CD1c-positive myeloid dendritic cell (primary cell): Measurements from ENCODE around the gene MARCHF9.

ENCODE experiments used
- DNase-seq: peaks from one replicate; pipeline ENCODE4 v3.0.0-alpha.2; 2016; ENCODE audit errors: extremely low spot score

MARCHF9 gene

DNA sequence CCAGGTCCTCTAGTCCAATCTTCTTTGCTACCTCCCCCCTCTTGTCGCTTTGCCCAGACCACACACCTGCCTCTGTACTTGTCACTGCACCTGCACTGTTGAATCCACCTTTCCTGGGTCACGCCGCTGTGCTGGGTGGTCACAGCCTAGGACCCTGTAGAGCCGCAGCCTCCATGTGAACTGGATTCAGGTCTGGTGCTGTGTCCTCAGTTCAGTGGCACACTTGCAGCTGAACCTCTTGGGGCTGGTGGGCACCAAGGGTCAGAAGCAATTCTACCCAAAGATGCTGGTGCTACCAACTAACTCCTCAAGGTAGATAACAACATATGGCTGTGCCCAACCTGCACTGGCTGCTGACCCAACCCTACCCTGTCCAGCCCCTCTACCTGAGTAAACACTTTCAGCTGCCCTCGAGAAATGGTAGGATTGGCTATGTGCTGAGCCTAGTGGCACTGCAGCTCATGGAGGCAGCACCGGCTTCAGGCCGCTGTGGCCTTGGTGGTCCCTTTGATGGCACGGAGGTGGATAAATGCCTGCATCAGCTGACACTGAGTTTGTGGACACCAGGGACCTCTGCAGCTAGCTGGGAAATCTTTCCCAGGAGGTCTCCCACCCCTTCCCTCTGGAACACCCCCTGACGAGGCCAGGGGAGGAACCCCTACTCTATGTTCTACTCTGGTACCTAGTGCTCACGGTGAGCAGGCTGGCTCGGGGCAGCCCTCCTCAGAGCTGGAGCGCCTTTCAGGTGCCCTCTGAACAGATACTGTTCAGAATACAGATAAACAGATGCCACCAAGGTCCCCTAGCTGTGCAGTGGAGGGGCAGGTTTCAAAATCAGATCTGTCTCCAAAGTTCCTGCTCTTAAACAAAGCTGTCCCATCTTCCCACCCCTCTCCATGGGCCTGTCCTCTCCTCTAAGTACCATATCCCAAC lies 30.6 kb upstream of the MARCHF9 start:
- DNase-seq, result no peak

DNA sequence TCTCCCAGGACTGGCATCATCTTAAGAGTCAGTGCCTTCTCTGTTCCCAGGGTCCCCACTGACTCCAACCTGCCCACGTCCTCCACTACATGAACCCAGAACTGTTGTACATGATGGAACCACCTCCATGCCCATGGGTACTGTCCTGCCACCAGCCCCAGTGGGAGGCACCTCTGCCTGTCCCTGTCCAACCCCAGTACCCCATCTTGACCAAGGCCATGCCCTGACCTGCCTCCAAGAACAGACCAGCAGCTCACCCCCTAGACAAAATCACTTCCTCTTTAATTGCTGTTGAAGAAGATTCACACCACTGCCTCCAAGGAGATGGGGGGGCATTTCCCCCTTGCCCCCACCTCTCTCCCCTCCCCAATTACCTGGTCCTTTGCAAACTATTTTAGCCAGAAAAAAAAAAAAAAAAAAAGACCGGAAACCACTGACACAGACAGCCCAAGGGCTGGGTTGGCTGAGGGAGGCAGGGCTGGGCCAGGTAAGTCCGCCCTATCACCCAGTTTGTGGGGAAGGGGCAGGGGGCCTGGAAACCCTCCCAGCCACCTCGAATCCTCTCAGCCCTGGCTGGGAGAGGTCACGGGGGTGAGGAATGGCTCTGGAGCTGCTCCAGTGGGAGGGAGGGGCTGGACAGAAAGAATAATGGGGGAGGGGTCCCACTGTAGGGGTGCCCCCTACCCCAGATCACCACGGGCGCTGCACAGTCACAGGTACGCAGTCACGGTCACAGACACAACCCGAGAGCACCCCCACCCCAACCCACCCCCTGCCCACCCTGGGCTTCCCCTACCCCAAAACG lies 29.8 kb upstream of the MARCHF9 start:
- no peak for DNase-seq

DNA sequence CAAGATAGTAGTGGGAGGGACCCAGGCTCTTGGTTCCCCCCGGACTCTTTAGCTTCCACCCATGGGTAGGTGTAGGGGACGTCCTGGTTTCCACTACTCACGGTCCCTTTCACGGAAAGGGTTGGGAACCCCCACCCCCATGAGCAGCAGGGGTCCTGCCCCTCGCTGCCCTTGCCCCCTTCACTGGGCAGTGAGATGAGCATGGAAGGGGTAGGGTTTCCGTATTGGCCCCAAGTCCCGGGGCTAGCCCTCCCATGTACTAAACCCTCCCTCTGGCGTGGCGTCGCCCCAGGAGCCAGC lies 29.1 kb upstream of the MARCHF9 start:
- DNase-seq, result no peak

DNA sequence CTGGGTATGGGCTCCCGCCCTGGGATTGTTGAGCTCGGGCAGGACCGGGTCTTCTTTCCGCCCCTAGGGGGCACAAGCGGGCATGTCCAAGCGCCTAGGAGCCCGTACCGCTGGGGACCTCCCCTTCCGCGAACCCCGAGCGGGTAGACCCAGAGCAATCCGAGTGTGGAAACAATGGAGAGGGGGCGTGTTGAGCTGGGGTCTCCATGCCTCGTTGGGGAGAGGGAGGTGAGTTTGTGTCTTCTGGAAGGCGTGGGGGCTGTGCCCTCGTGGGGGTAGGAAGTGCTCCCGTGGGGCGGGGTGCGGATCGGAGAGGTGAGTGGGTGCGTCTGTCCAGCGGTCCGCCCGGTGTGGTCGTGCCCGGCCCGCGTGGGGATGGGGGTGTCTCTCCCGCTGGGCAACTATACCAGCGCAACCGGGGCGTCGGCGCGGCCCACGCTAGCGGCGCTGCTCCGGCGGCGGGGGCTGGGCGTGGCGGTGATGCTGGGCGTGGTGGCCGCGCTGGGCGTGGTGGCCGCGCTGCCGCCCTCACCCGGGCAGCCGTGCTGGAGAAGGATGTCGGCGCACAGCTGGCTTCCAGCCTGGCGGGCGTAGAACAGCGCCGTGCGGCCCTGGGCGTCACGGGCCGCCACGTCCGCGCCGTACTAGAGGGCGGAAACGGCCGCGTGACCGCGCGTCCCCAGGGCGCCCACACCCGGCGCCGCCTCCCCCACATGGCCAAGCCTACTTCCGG lies 28.6 kb upstream of the MARCHF9 start:
- no peak for DNase-seq

DNA sequence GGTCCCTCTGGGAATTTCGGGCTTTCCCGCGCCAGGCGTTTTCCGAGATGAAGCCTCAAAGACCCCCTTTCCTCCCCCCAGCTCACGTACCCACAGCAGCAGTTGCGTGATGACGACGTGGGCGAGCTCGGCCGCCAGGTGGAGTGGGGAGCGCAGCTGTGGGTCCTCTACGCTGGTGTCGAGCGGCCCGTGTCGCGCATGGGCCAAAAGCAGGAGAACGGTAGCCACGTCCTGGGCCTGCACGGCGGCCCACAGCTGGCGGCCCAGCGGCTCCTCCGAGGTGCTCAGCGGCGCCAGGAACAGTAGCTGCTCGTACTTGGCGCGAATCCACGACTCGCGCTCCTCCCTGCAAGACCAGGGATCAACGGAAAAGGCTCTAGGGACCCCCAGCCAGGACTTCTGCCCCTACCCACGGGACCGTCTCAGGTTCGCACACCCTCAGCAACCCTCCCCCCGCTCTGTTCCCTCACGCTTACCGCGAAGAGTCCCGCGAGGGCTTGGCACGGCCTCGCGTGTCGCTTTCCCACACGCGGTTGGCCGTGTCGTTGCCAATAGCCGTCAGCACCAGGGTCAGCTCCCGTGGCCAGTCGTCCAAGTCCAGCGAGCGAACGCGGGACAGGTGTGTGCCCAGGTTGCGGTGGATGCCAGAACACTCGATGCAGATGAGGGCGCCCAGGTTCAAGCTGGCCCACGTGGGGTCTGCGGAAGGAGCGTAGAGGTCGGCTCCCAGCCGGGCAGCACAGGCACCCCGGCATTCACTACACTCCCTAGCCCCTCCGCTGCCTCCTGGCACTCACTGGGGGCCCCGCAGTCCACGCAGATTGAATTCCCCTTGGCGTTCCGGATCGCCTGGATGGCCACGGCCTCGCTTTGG lies 27.8 kb upstream of the MARCHF9 start:
- no peak for DNase-seq

DNA sequence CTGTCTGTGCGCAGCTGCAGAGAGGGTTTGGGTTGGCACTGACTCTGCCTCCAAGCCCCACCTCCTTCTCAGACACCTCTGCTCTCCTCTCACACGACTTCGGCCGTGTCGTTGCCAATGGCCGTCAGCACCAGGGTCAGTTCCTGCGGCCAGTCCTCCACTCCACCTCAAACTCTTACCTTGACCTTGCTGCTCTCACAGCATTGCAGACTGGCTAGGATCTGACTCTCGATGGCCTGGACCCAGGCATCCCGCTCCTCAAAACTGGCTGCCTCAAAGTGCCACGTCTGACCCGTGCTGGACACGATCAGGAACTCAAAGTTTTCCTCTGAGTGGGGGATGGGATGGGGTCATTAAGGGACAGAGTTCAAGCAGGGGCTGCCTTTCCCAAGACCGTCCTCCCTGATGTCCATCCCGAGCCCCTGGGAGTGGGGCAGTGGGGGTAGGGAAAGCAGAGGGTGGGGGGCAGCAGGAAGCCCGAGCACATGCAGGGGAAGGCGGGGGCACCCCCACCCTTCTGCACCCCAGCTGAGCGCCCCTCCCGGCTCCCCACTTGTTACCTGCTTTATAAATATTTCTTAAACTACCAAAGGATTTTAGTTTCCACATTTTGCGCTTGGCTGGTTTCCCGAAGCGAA lies 27.0 kb upstream of the MARCHF9 start:
- DNase-seq, result no peak

DNA sequence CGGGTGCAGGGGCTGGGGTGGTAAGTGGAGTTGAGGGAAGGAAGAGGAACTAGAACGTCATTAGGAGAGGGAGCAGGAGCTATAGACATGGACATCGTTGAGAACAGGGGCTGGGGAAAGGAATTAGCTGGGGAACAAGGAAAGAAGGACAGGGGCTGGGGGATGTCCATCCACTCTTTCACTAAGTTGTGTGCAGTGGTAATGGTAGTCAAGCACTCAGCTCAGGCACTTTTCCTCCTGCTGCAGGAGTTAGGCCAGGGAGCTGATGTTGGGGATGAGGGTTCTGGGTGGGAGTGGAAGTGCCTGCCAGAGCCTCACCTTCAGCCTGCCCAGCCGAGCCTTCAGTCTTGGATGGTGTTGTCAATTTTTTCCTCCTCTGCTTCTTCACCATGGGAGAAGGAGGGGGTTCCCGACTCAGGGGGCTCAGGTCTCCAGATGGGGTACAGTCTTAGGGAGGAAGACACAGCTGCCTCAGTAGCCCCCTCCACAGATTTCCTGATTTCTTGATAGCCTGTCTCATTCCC lies 25.5 kb upstream of the MARCHF9 start:
- DNase-seq, result no peak

DNA sequence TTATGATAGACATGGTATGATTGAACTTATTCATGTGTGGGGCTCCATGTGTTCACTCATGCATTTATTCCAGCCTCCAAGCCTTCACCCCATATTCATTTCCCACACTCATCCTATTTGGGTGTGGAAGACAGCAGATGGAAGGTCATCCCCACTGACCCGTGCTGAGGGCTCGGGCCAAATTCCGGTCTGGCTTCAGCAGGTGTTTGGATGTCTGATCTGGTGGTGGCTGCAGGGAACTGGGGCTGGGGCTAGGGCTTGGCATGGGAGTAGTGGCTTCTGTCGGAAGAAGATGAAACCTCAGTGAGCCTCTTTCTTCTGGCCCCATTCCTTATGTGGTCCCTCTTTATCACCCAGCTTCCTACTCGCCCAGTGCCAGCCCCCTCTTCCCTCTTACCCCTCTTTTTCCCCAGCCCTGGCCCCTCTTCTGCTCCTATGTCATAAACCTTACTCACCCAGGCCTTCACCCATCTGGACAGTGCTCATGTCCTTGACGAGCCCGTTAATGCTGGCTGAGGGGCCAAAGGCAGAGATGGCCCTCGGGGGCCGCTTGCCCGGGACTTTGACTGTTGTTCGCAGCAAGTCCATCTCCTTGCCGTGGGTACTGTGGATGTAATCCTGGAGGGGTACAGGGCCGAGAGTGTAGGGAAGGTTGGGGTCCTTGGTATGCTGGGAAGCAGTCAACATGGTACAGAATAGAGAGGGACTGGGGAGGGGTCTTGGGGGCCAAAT lies 24.4 kb upstream of the MARCHF9 start:
- no peak for DNase-seq

DNA sequence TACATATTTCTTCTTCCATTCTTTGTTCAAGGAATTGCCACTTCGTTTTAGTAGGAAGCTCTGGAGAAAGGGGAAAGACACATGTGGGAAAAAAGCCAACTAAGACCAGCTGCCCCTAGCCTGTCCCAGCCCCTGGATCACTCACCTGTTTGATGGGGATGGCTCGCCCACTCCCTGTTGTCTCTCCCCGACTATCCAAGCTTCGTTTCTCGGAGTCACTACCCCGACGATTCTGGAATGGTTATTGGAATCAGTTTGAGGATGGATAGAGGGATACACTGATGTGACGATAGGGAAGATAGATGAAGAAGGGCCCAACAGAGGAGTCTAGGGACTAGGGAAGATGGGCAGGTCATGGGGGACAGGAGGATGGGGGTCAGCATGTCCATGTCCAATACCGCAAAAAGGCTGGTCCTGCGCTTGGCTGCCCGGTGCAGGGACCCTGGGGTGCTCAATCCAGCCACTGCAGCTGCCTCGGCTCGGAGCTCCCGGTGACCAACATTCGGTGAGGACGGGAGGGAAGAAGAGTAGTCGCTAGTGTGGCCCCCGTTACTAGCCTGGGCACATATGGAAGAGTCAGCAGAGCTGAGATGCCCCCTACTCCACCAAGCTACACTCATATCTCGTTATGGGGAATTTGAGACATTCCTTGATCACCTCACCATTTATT lies 23.4 kb upstream of the MARCHF9 start:
- no peak for DNase-seq

DNA sequence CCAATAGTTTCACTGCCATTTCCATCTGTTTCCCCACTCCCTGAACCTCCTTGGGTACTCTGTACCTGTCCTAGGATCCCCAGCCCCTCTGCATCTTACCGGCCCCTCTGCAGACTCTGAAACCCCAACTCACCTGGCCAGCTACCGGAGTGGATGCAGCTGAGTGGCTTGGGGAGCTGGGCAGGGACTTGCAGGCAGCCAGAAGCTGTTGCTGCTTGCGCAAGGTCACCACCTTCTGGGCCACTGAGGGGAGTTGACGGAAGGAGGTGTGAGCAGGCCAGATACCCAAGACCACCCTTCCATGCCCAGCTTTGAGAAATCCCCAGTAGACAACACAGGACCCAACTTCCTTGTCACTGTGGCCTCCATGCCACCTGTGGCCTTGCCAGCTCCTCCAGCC lies 22.6 kb upstream of the MARCHF9 start:
- no peak for DNase-seq

DNA sequence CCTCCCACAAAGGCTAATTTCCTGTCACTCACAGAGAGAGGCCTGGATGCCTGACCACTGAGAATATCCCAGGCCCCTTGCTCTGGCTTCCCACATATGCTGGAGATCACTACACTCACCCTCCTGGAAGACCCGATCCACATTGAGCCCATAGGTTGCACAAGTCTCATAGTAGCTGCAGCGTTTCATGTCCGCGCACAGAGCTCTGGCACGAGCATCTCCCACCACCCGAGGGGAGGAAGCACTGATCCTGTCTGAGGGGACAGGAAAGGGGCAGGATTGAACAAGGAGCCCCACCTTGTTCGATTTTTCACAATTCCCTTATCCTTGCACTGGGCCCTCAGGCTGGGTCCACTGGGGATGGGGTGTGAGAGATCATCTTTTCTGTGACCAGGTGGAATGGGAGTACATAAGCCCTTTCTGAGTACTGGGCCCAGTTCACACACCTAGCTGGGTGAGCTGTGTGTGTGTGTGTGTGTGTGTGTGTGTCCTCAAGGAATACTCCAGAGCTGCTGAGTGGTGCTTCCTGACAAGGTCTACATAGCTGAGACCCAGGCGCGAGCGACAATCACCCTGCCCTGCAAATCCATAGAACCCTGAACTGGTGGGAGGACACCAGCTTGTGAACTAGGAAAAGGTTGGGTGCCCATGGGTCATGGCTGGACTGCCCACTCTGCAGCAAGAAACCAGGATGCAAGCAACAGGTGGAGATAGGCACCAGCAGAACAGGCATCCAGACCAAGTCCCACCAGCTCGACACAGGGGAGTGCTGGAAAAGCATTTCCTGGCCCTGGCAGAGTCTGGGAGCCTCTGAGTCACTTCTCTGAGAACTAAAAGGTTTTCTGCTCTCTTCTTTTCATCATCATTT lies 21.9 kb upstream of the MARCHF9 start:
- DNase-seq, result no peak

DNA sequence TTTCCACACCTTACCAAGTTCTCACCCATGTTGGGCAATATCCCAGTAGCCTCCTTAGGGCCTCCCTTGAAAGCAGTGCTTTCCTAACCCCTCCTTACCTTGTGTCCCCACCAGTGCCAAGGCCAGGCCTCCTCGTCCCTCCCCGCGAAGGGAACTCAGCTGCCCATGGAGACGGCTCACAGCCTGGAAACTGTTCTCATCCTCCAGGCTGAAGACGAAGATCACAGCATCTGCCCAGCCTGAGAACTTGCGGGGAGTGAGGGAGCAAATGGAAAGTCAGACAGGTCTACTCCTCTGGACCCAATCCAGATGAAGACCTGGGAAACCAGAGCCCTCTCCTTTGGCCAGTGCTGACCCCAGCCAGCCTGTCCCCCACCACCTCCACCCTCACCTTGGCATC lies 21.0 kb upstream of the MARCHF9 start:
- DNase-seq, result no peak

DNA sequence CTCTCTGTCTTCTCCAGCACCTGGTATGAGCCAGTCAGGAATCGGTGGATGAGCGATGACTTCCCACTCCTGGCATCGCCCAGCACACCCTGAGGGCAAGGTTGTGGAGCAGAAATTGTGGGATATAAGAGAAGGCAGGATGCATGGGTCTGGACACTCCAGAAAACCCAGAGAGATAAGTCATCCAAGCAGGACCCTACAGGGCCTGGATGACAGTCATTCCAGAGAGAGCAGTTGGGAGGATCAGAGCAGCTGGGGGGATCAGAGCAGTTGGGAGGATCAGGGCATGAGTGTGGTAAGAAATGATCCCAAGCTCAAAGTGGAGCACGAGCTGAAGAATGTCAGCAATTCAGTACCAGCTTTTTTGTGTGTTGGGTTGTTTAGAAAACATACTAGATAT lies 20.3 kb upstream of the MARCHF9 start:
- DNase-seq, result no peak

DNA sequence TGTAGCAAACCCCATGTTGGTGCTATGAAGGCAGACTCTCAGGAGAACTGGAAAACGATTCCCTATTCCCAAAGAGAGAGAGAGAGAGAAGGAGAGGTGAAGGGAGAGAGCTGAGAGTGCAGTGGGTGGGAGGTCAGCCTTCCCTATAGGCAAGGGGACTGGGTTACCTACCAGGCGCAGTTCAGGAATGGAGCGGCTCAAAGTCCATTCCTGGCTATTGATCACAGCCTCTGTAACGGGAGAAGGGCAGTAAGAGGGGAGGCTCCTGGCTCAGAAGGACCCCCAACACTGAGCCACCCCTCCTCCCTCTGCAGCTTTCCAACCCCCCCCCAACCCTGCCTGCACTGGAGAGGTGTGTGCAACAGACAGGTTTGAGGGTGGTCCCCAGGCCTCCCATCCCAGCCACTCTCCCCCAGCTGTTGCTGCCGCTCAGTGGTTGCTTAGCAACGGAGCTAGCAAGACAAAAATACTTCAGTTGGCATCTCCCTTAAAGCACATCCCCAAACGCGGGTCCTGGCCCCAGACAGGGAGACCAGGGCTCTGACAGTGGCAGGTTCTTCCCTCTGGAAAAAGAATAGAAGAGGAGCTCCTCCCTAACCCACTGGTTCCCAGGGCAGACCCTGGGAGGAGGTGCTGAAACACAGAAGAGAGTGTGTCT lies 19.6 kb upstream of the MARCHF9 start:
- no peak for DNase-seq

DNA sequence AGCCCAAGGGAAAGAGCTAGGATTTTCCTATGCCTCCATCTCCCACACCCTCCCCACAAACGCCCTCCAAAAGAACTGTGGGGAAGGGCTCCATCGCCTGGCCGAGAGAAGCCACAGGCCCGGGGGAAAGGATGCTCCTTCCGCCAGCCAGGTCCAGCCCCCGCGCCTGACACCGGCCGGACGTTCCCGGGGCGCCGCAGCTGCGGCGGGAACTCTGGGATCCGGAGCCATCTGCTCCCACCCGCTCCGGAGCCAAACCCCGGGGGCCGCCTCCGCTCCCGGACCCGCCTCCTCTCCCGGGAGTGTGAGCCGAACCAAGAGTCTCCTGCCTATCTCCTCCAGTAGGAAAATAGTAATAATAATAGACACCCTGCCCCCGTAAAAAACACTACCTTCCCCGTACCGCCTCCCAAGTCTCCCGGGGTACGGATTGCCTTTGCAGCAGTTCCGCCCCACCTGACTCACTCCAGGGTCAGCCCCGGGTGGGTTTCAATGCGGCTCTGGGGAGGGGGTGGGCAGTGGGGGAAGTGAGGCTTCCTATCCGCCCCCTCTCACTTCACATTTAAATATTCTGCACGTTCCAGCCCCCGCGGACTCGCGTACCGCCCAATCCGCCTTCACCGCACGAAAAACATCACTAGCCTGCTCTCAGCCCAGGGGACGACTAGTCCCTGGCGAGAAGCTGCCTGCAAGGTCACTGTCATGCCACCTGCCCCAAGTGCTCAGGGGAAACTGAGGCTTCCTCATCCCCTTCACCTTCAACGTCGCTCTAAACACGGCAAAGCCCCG lies 18.8 kb upstream of the MARCHF9 start:
- DNase-seq, result no peak

DNA sequence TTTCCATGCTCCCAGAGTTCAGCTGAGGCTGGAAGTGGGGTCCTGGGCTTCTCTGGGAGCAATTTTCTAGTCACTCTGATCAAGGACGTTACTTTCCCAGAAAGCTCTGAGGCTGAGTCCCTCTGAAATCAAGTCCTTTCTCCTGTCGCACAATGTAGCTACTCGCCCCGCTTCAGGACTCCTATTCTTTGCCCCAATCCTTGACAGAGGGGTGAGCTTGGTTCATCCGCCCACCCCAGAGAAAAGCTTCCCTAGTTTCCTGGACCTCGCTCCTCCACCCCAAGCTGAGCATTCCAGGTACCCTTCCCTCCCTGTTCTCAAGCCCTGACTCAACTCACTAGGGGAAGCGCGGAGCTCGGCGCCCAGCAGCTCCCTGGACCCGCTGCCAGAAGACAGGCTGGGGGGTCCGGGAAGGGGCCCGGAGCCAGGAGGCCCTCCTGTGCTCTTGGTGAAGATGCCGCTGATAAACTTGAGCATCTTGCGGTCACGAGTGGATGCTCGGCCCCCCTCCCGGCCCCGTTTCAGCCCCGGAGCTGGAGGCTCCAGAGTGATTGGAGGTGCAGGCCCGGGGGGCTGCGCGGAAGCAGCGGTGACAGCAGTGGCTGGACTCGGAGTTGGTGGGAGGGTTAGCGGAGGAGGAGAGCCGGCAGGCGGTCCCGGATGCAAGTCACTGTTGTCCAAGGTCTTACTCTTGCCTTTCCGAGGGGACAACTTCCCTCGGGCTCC lies 18.0 kb upstream of the MARCHF9 start:
- DNase-seq, result no peak
